HepG2 (cell line): ENCODE measurements around the gene HOXC9. TPM values are rescaled to one million over a fixed set of nuclear protein-coding genes. Genes with fewer than 3 reads are reported as not detected.

Experiments
- ATAC-seq: fragments of 200-7000 bp; cut with Tn5 transposase; 3 replicates; pipeline ENCODE4 v1.9.1; 2020; ENCODE audit warnings: mild to moderate bottlenecking, moderate library complexity
- BruUV-seq: library from RNA; stranded (reverse); fragments of 400-500 nt; replicated peaks from 2 replicates; lab custom pipeline; 2021; lab: Mats Ljungman, UMichigan
- CTCF ChIA-PET: fragments of 300-600 bp; formaldehyde crosslinking; extraction: SDS; loops from one replicate; lab custom pipeline; 2021; ENCODE audit warnings: low total read pairs, inconsistent platforms, low intra/inter-chr PET ratio; lab: Yijun Ruan, JAX
- POLR2A ChIA-PET: fragments of 350-600 bp; sonication (Branson Sonifier 250); formaldehyde crosslinking; loops from one replicate; lab custom pipeline; 2020; ENCODE audit warnings: antibody characterized with exemption, inconsistent platforms; lab: Yijun Ruan, JAX
- DNase-seq: peaks from one replicate; pipeline ENCODE4 v3.0.0-alpha.2; 2015; ENCODE audit warnings: low spot score
- FAIRE-seq: peaks from 3 replicates; lab custom pipeline; 2011; peaks lifted over from hg19 to GRCh38; lab: Jason Lieb, UNC
- H2AFZ ChIP-seq: one replicate; pipeline ENCODE4 v1.6.1; 2011; ENCODE audit warnings: low read length, inconsistent platforms
- H3K27ac ChIP-seq: fragments of 300-600 bp; 3 replicates; pipeline ENCODE4 v1.8.0; 2011; ENCODE audit warnings: mixed run types, mild to moderate bottlenecking, mixed read lengths, low read length, inconsistent platforms; ENCODE audit not compliant: insufficient read depth; ENCODE audit errors: extremely low read length
- H3K27me3 ChIP-seq, 2 experiments: fragments of 200-600 bp in 1 of 2; 2 replicates in 1 of 2; 3 replicates in 1 of 2; pipeline versions ENCODE4 v1.6.0 to v1.8.0; 2011; ENCODE audit warnings: low read length in 2 of 2, mild to moderate bottlenecking in 2 of 2, moderate library complexity in 2 of 2, inconsistent platforms in 1 of 2; ENCODE audit not compliant: insufficient read depth in 2 of 2, control insufficient read depth in 1 of 2
- H3K36me3 ChIP-seq, 2 experiments: fragments of 200-600 bp in 1 of 2; replicated peaks in 1 of 2; 2 replicates in 1 of 2; 3 replicates in 1 of 2; pipeline versions ENCODE4 v1.5.1 to v1.8.0; 2011; ENCODE audit warnings: low read length in 2 of 2, inconsistent platforms in 1 of 2; ENCODE audit not compliant: insufficient read depth in 2 of 2, control insufficient read depth in 1 of 2
- H3K4me1 ChIP-seq: 2 replicates; pipeline ENCODE4 v1.5.1; 2012; ENCODE audit warnings: low read length, inconsistent platforms; ENCODE audit not compliant: insufficient read depth
- H3K4me2 ChIP-seq: 2 replicates; pipeline ENCODE4 v1.6.0; 2011; ENCODE audit warnings: low read depth, low read length, inconsistent platforms
- H3K4me3 ChIP-seq, 3 experiments: fragments of 200-600 bp in 1 of 3; sonication (generic), shearing (Covaris generic) in 1 of 3; replicated peaks in 1 of 3; 2 replicates each; pipeline ENCODE4 v1.5.1; 2011 to 2016; ENCODE audit warnings: low read length in 3 of 3, inconsistent platforms in 2 of 3, low read depth in 2 of 3, mild to moderate bottlenecking in 2 of 3, control low read depth in 1 of 3, mixed read lengths in 1 of 3; ENCODE audit not compliant: insufficient read depth in 1 of 3
- H3K79me2 ChIP-seq: one replicate; pipeline ENCODE4 v1.6.1; 2011; ENCODE audit warnings: low read length, inconsistent platforms; ENCODE audit not compliant: insufficient read depth
- H3K9ac ChIP-seq: 2 replicates; pipeline ENCODE4 v1.6.0; 2011; ENCODE audit warnings: mild to moderate bottlenecking, low read depth, low read length, inconsistent platforms; ENCODE audit not compliant: insufficient read depth
- H3K9me3 ChIP-seq: 2 replicates; pipeline ENCODE4 v1.5.1; 2012; ENCODE audit warnings: mild to moderate bottlenecking, low read length
- H4K20me1 ChIP-seq: 2 replicates; pipeline ENCODE4 v1.6.0; 2011; ENCODE audit warnings: inconsistent platforms, mild to moderate bottlenecking, low read length, moderate library complexity; ENCODE audit not compliant: insufficient read depth
- CEBPB ChIP-seq: IDR thresholded peaks from 2 replicates; pipeline ENCODE4 v1.6.1; 2011; ENCODE audit warnings: low read depth, low read length, improper control_type of control experiment, borderline replicate concordance
- CEBPG ChIP-seq: IDR thresholded peaks from 2 replicates; pipeline ENCODE4 v1.6.1; 2016
- EED ChIP-seq: sonication (generic); formaldehyde crosslinking; IDR thresholded peaks from 2 replicates; pipeline ENCODE4 v1.5.0; 2020; ENCODE audit warnings: mild to moderate bottlenecking, missing genetic modification reagents
- MYPOP ChIP-seq: sonication (generic); formaldehyde crosslinking; IDR thresholded peaks from 2 replicates; pipeline ENCODE4 v1.8.1; 2023; ENCODE audit warnings: mild to moderate bottlenecking, moderate library complexity, missing genetic modification reagents
- PLRG1 ChIP-seq: fragments of 450-650 bp; conservative IDR thresholded peaks from 2 replicates; pipeline ENCODE4 v1.6.1; 2016
- RNF219 ChIP-seq: sonication (generic); formaldehyde crosslinking; IDR thresholded peaks from 2 replicates; pipeline ENCODE4 v1.5.0; 2020; ENCODE audit warnings: mild to moderate bottlenecking, missing genetic modification reagents
- SIN3A ChIP-seq: IDR thresholded peaks from 2 replicates; pipeline ENCODE4 v1.6.1; 2011; ENCODE audit warnings: low read depth, mild to moderate bottlenecking, control low read depth, low read length, borderline replicate concordance
- STAT5B ChIP-seq: sonication (generic); formaldehyde crosslinking; IDR thresholded peaks from 2 replicates; pipeline ENCODE4 v1.4.0; 2020; ENCODE audit warnings: missing genetic modification reagents
- TBX3 ChIP-seq: fragments of 450-650 bp; IDR thresholded peaks from 2 replicates; pipeline ENCODE4 v1.6.1; 2017; ENCODE audit warnings: antibody characterized with exemption, mild to moderate bottlenecking, inconsistent platforms, borderline replicate concordance
- ZNF280B ChIP-seq: sonication (generic); formaldehyde crosslinking; IDR thresholded peaks from 2 replicates; pipeline ENCODE4 v1.5.0; 2020; ENCODE audit warnings: missing genetic modification reagents, mild to moderate bottlenecking, borderline replicate concordance
- ZNF749 ChIP-seq: sonication (generic); formaldehyde crosslinking; IDR thresholded peaks from 2 replicates; pipeline ENCODE4 v1.8.0; 2022; ENCODE audit warnings: mild to moderate bottlenecking, missing genetic modification reagents, moderate library complexity, borderline replicate concordance
- ZNF75D ChIP-seq: sonication (generic); formaldehyde crosslinking; IDR thresholded peaks from 2 replicates; pipeline ENCODE4 v1.8.1; 2023; ENCODE audit warnings: missing genetic modification reagents, mild to moderate bottlenecking, borderline replicate concordance
- WGBS: methylation state at CpG from one replicate; pipeline ENCODE4 v1.1.6; 2017; ENCODE audit warnings: low lambda C conversion rate; 5-methylcytosine and 5-hydroxymethylcytosine counted together
- in situ Hi-C: cut with HindIII; loops from 2 replicates; pipeline ENCODE4 v1.10.0; 2017; ENCODE audit warnings: low pct_unique_long_range_greater_than_20kb; ENCODE audit not compliant: extremely low pct_ligation_motif_present
- intact Hi-C: fragments of 100-400 bp; cut with micrococcal nuclease; formaldehyde crosslinking; loops from one replicate; pipeline ENCODE4 v1.10.0; 2022; ENCODE audit not compliant: unreplicated experiment
- polyA plus RNA-seq, 8 experiments: library from polyadenylated mRNA; depleted of rRNA in 3 of 8; stranded (reverse) in 7 of 8; unstranded in 1 of 8; fragments of >200 nt; fragmentation: Illumina TruSeq in 4 of 8; extraction: Trizol in 4 of 8; gene quantifications; 2 replicates each; pipeline versions ENCODE4 v1.2.1 to v1.2.3, GENCODE V29; 2011 to 2016; ENCODE audit warnings: low read depth in 4 of 8, missing spikeins in 1 of 8, mixed read lengths in 1 of 8; ENCODE audit not compliant: insufficient read depth in 1 of 8
- total RNA-seq, 5 experiments: library from RNA; depleted of rRNA; stranded (reverse); fragments of >200 nt; fragmentation: Illumina TruSeq; extraction: Trizol; gene quantifications; 2 replicates each; pipeline ENCODE4 v1.2.3, GENCODE V29; 2016; ENCODE audit warnings: low read depth in 1 of 5
- TF ChIP-seq, protein P1 (sequence below): sonication (generic); formaldehyde crosslinking; IDR thresholded peaks from 2 replicates; pipeline ENCODE4 v1.5.1; 2020; ENCODE audit warnings: missing genetic modification reagents, mild to moderate bottlenecking, borderline replicate concordance
- TF ChIP-seq, protein P2 (sequence below): sonication (generic); formaldehyde crosslinking; IDR thresholded peaks from 2 replicates; pipeline ENCODE4 v1.4.0; 2020; ENCODE audit warnings: mild to moderate bottlenecking, missing genetic modification reagents

Gene HOXC9
- total and polyA plus RNA-seq, 2 of the 13 experiments (the other 11 are each of a cell fraction or from before 2014, with no cell fraction given): 0.11 to 1.1 TPM

DNA sequence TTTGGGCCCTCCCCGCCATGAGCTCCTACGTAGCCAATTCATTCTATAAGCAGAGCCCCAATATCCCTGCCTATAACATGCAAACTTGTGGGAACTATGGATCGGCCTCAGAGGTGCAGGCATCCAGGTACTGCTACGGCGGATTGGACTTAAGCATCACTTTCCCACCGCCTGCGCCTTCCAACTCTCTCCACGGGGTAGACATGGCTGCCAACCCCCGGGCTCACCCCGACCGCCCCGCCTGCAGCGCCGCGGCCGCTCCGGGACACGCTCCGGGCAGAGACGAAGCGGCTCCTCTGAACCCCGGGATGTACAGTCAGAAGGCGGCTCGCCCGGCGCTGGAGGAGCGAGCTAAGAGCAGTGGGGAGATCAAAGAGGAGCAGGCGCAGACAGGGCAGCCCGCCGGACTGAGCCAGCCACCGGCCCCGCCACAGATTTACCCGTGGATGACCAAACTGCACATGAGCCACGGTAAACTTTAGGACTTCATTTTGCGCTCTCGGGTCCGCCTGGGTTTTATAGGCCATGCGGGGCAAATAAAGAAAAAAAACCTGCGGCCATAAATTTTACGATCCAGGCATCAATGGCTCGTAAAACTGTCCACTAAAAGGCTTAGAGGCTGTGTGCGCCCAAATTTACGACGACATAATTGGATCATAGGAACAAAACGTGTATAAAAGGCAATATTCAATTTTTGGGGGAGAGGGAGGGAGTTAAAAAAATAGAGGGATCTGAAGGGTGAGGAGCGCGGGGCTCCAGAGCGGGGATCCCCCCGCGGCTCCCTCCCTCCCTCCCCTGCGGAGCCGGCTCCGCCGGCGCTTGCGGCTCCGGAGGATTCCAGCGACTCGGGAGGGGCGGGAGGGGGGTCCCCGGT is 33.4 kb downstream of the HOXC9 start (continued):
- TF ChIP-seq ZNF280B (CRISPR knock-in tag) (no peak), PLRG1 (no peak), ZNF75D (CRISPR knock-in tag) (no peak), STAT5B (CRISPR knock-in tag) (no peak)
- TF ChIP-seq, protein P1, sequence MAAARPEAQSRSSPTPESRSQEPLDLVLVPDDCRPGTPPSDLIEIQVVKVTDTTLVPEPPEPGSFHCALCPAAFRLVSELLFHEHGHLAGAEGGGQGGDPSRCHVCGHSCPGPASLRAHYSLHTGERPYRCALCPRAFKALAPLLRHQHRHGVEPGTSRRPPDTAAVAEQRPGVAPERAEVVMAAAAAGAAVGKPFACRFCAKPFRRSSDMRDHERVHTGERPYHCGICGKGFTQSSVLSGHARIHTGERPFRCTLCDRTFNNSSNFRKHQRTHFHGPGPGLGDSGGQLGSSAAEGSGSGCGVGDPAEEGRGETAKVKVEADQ (CRISPR knock-in tag): no peak

DNA sequence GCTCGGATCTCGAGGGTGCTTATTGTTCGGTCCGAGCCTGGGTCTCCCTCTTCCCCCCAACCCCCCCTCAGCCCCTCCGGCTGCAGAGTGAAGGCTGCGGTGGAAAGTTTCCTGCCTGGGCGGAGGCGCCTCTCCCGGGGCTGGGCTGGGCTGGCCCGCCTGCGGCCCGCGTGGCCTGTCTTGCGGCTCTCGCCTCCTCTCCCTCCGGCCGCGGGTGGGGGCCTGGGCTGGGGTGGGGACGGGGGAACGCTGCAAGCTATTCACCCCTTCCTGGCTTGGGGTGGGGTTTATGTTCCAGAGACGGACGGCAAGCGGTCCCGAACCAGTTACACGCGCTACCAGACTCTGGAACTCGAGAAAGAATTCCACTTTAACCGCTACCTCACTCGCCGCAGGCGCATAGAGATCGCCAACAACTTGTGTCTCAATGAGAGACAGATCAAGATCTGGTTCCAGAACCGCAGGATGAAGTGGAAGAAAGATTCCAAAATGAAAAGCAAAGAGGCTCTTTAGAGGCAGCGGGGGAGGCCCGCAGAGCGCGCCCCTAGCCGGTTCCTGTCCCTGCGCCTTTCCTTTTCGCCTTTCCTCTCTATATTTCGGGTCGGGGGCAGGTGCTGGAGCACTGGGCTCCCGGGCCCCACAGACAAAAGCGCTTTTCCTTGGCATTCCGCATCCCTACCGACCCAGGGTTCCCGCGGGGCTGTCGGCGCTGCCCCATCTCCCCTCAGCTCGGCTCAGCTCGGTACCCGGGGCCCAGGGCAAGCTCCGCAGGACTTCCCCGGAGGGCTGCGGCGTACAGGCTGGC is 34.2 kb downstream of the HOXC9 start:
- ChIA-PET CTCF (interaction anchor here (2.7 to 3.7 kb wide), 2 partner anchors 157 to 167 kb away, joined by 29 to 33 read pairs; no protein-coding TSS in a partner anchor), POLR2A (no interaction called here)
- Histone ChIP-seq H2AFZ (no peak overlapping the region), H3K4me2 (no peak overlapping the region), H3K27ac (no peak overlapping the region), H3K4me3 (no peak overlapping the region; a peak in 1 of 6 replicates), H3K79me2 (no peaks in the 10 kb centered on the region), H3K36me3 (no peaks in the 10 kb centered on the region), H3K9ac (no peak overlapping the region), H3K9me3 (no peaks in the 10 kb centered on the region), H3K4me1 (peaks cover 7% of the 10 kb centered on the region; the same call in 1 of the 2 replicates), H3K27me3 (peaks cover 9 to 71% of the 10 kb centered on the region in 2 experiments), H4K20me1 (no peaks in the 10 kb centered on the region)
- intact Hi-C loops (loop anchor here (5.0 kb wide), 1 partner anchor 103 kb away; no protein-coding TSS in a partner anchor), in situ Hi-C loops (loop anchor here (5.0 kb wide), 2 partner anchors 98 to 158 kb away; no protein-coding TSS in a partner anchor)
- ATAC-seq (peak; percentile 18; the same call in 1 of the 3 replicates), DNase-seq (no peak), FAIRE-seq (no peak)
- 83% methylated on average over 32 of the region's 57 CpGs for WGBS
- no TSS peak for BruUV-seq
- TF ChIP-seq SIN3A: no peak
- TF ChIP-seq CEBPB: no peak
- TF ChIP-seq RNF219 (CRISPR knock-in tag): no peak
- TF ChIP-seq, protein P2, sequence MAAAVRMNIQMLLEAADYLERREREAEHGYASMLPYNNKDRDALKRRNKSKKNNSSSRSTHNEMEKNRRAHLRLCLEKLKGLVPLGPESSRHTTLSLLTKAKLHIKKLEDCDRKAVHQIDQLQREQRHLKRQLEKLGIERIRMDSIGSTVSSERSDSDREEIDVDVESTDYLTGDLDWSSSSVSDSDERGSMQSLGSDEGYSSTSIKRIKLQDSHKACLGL (CRISPR knock-in tag): no peak
- TF ChIP-seq CEBPG (CRISPR knock-in tag): no peak
- TF ChIP-seq MYPOP: no peak
- TF ChIP-seq ZNF749 (CRISPR knock-in tag): no peak
- no peak for TF ChIP-seq TBX3
- TF ChIP-seq EED (CRISPR knock-in tag): no peak
